SK-N-SH (cell line): Measurements from ENCODE around the gene CEP43. TPM values are rescaled to one million over a fixed set of nuclear protein-coding genes. Genes with fewer than 3 reads are reported as not detected.
A peak's percentile ranks its signal among the peaks of the same experiment; 100 is the strongest.

Source experiments
- CTCF ChIA-PET: fragments of 300-600, 350-600 bp; formaldehyde crosslinking; extraction: SDS; loops from one replicate; lab custom pipeline; 2021; lab: Yijun Ruan, JAX
- POLR2A ChIA-PET: fragments of 350-600 bp; sonication (Branson Sonifier 250); formaldehyde crosslinking; extraction: SDS; loops from one replicate; lab custom pipeline; 2020; ENCODE audit warnings: antibody characterized with exemption, inconsistent platforms; lab: Yijun Ruan, JAX
- DNase-seq: peaks from one replicate; pipeline ENCODE4 v3.0.0; 2012
- H2AFZ ChIP-seq: fragments of 200-600 bp; sonication (generic); 2 replicates; pipeline ENCODE4 v1.8.1; 2016; ENCODE audit warnings: antibody characterized with exemption, mild to moderate bottlenecking, low read depth
- H3F3A ChIP-seq: fragments of 200-600 bp; sonication (generic); replicated peaks from 2 replicates; pipeline ENCODE3; 2016; ENCODE audit warnings: antibody characterized with exemption, mild to moderate bottlenecking; ENCODE audit not compliant: insufficient read depth
- H3K27ac ChIP-seq, 2 experiments: fragments of 200-500 bp in 1 of 2; fragments of 200-600 bp in 1 of 2; sonication (Bioruptor generic) in 1 of 2; sonication (generic), shearing (Covaris generic) in 1 of 2; 2 replicates each; pipeline versions ENCODE4 v1.5.1 to v1.6.1; 2014 to 2016; ENCODE audit warnings: low read depth in 2 of 2, inconsistent platforms in 1 of 2, low read length in 1 of 2, mild to moderate bottlenecking in 1 of 2, mixed read lengths in 1 of 2
- H3K27me3 ChIP-seq: fragments of 200-600 bp; sonication (generic), shearing (Covaris generic); 2 replicates; pipeline ENCODE4 v1.6.1; 2016; ENCODE audit warnings: mixed run types; ENCODE audit not compliant: insufficient read depth
- H3K36me3 ChIP-seq, 2 experiments: fragments of 200-500 bp in 1 of 2; fragments of 200-600 bp in 1 of 2; sonication (Bioruptor generic) in 1 of 2; sonication (generic) in 1 of 2; replicated peaks in 1 of 2; 2 replicates each; pipeline versions ENCODE3 to v1.5.1; 2014 to 2016; ENCODE audit warnings: low read length in 1 of 2, mild to moderate bottlenecking in 1 of 2; ENCODE audit not compliant: insufficient read depth in 2 of 2, control insufficient read depth in 1 of 2
- H3K4me1 ChIP-seq, 2 experiments: fragments of 200-500 bp in 1 of 2; fragments of 200-600 bp in 1 of 2; sonication (Bioruptor generic) in 1 of 2; sonication (generic), shearing (Covaris generic) in 1 of 2; 2 replicates each; pipeline versions ENCODE4 v1.5.1 to v1.6.1; 2014 to 2016; ENCODE audit warnings: low read depth in 1 of 2, low read length in 1 of 2, mixed run types in 1 of 2; ENCODE audit not compliant: insufficient read depth in 2 of 2, control insufficient read depth in 1 of 2
- H3K4me2 ChIP-seq: fragments of 200-600 bp; sonication (generic), shearing (Covaris generic); 2 replicates; pipeline ENCODE4 v1.6.1; 2017; ENCODE audit warnings: mixed run types
- H3K4me3 ChIP-seq, 2 experiments: fragments of 200-500 bp in 1 of 2; fragments of 200-600 bp in 1 of 2; sonication (Bioruptor generic) in 1 of 2; sonication (generic), shearing (Covaris generic) in 1 of 2; 2 replicates each; pipeline versions ENCODE4 v1.5.1 to v1.8.1; 2014 to 2016; ENCODE audit warnings: low read depth in 2 of 2, inconsistent platforms in 1 of 2, low read length in 1 of 2, mild to moderate bottlenecking in 1 of 2, mixed read lengths in 1 of 2, moderate library complexity in 1 of 2
- H3K79me2 ChIP-seq: fragments of 200-600 bp; sonication (generic); 2 replicates; pipeline ENCODE4 v1.8.1; 2017; ENCODE audit warnings: mild to moderate bottlenecking; ENCODE audit not compliant: insufficient read depth
- H3K9ac ChIP-seq: fragments of 200-600 bp; sonication (generic); 2 replicates; pipeline ENCODE4 v1.6.1; 2017; ENCODE audit warnings: mixed run types
- H3K9me2 ChIP-seq: fragments of 200-600 bp; sonication (generic); 2 replicates; pipeline ENCODE4 v1.6.1; 2017; ENCODE audit warnings: mixed run types
- H3K9me3 ChIP-seq: fragments of 200-600 bp; sonication (generic); 2 replicates; pipeline ENCODE4 v1.6.1; 2017; ENCODE audit warnings: mixed run types, mild to moderate bottlenecking, moderate library complexity
- H4K20me1 ChIP-seq: fragments of 200-600 bp; sonication (generic); 2 replicates; pipeline ENCODE4 v1.6.1; 2017; ENCODE audit warnings: mild to moderate bottlenecking, mixed run types; ENCODE audit not compliant: insufficient read depth
- CTCF ChIP-seq: fragments of 200-600 bp; sonication (generic); IDR thresholded peaks from 2 replicates; pipeline ENCODE4 v1.6.1; 2017; ENCODE audit warnings: antibody characterized with exemption, mild to moderate bottlenecking, moderate library complexity
- ELF1 ChIP-seq: IDR thresholded peaks from 2 replicates; pipeline ENCODE4 v1.4.0; 2012
- EP300 ChIP-seq, 2 experiments: IDR thresholded peaks; 2 replicates each; pipeline versions ENCODE4 v1.4.0 to v1.6.1; 2012; ENCODE audit warnings: borderline replicate concordance in 1 of 2, low read depth in 1 of 2, low read length in 1 of 2
- EZH2phosphoT487 ChIP-seq: fragments of 200-600 bp; sonication (generic); IDR thresholded peaks from 2 replicates; pipeline ENCODE4 v1.6.1; 2017; ENCODE audit warnings: low read depth, mixed run types, mild to moderate bottlenecking, antibody characterized with exemption, moderate library complexity, borderline replicate concordance
- FOXM1 ChIP-seq: IDR thresholded peaks from 2 replicates; pipeline ENCODE4 v1.4.0; 2012; ENCODE audit warnings: low read depth, mild to moderate bottlenecking
- GABPA ChIP-seq: IDR thresholded peaks from 2 replicates; pipeline ENCODE4 v1.4.0; 2012; ENCODE audit warnings: low read depth, mild to moderate bottlenecking
- MEF2A ChIP-seq: IDR thresholded peaks from 2 replicates; pipeline ENCODE4 v1.4.0; 2012; ENCODE audit warnings: low read depth, borderline replicate concordance
- MXI1 ChIP-seq: IDR thresholded peaks from 2 replicates; pipeline ENCODE4 v1.6.1; 2012; ENCODE audit warnings: mild to moderate bottlenecking, low read depth, low read length, improper control_type of control experiment
- NFIC ChIP-seq: IDR thresholded peaks from 2 replicates; pipeline ENCODE4 v1.4.0; 2012; ENCODE audit warnings: borderline replicate concordance
- PBX3 ChIP-seq: IDR thresholded peaks from 2 replicates; pipeline ENCODE4; 2012
- POLR2AphosphoS5 ChIP-seq: IDR thresholded peaks from 2 replicates; pipeline ENCODE4 v1.6.1; 2012; ENCODE audit warnings: low read depth, low read length
- REST ChIP-seq: IDR thresholded peaks from 2 replicates; pipeline ENCODE4 v1.6.1; 2012; ENCODE audit warnings: mild to moderate bottlenecking, low read depth, low read length, moderate library complexity
- RXRA ChIP-seq: IDR thresholded peaks from 2 replicates; pipeline ENCODE4 v1.4.0; 2012; ENCODE audit warnings: low read depth, mild to moderate bottlenecking, borderline replicate concordance
- SIN3A ChIP-seq: IDR thresholded peaks from 2 replicates; pipeline ENCODE4 v1.6.1; 2012; ENCODE audit warnings: low read depth, mild to moderate bottlenecking, low read length, moderate library complexity, borderline replicate concordance
- SMC3 ChIP-seq: IDR thresholded peaks from 2 replicates; pipeline ENCODE4 v1.6.1; 2012; ENCODE audit warnings: low read depth, low read length, improper control_type of control experiment
- TCF12 ChIP-seq: IDR thresholded peaks from 2 replicates; pipeline ENCODE4 v1.4.0; 2012
- ZBTB33 ChIP-seq: IDR thresholded peaks from 2 replicates; pipeline ENCODE4 v1.4.0; 2012; ENCODE audit warnings: low read depth, borderline replicate concordance
- WGBS: methylation state at CpG from one replicate; pipeline ENCODE4 v1.1.6; 2017; ENCODE audit warnings: low lambda C conversion rate; 5-methylcytosine and 5-hydroxymethylcytosine counted together
- polyA plus RNA-seq, 3 experiments: library from polyadenylated mRNA; depleted of rRNA; stranded (reverse); fragments of >200 nt; gene quantifications; 2 replicates each; pipeline ENCODE4 v1.2.3, GENCODE V29; 2012

The CEP43 gene
- polyA plus RNA-seq, 1 of the 3 experiments (the other 2 are of a cell fraction): 7.5 TPM

GRCh38 chr6:166999145-166999883, at the start of gene CEP43 (continued):
- peak; percentile 25; the same call in 1 of the 2 replicates for TF ChIP-seq REST
- peak; percentile 54 for TF ChIP-seq MXI1
- no peak for TF ChIP-seq ZBTB33
- no peak for TF ChIP-seq CTCF
- no peak for TF ChIP-seq ELF1
- no peak; the same call in 1 of the 2 replicates for TF ChIP-seq TCF12
- TF ChIP-seq FOXM1: no peak

GRCh38 chr6:166949528-166950442, 49.4 kb upstream of the CEP43 start:
- H3K9ac ChIP-seq: no peak overlapping the region
- H3K4me1 ChIP-seq: no peaks in the 10 kb centered on the region; a peak in 1 of 4 replicates
- H3K27ac ChIP-seq: no peak overlapping the region
- peaks cover 0 to 22% of the 10 kb centered on the region in 2 experiments for H3K36me3 ChIP-seq
- no peaks in the 10 kb centered on the region for H4K20me1 ChIP-seq
- H3K9me3 ChIP-seq: no peaks in the 10 kb centered on the region
- H3F3A ChIP-seq: no peaks in the 10 kb centered on the region
- H3K4me3 ChIP-seq: no peak overlapping the region
- CTCF ChIA-PET: interaction anchor here (0.6 to 3.4 kb wide), 5 partner anchors 10 to 549 kb away, joined by 3 to 24 read pairs (median 7); no protein-coding TSS in a partner anchor
- no peak overlapping the region for H2AFZ ChIP-seq
- H3K4me2 ChIP-seq: no peak overlapping the region
- no peaks in the 10 kb centered on the region for H3K9me2 ChIP-seq
- 85% methylated on average over 8 of the region's 9 CpGs for WGBS
- H3K27me3 ChIP-seq: no peaks in the 10 kb centered on the region
- H3K79me2 ChIP-seq: no peaks in the 10 kb centered on the region
- no peak for DNase-seq
- POLR2A ChIA-PET: no interaction called here
- TF ChIP-seq NFIC (no peak), SIN3A (no peak), FOXM1 (no peak), EP300 (IDR thresholded peaks at IDR 0.05; ENCODE audit: borderline replicate concordance in 1 of 2, low read depth in 1 of 2, low read length in 1 of 2) (no peak), GABPA (no peak), RXRA (no peak), PBX3 (no peak), MEF2A (no peak), POLR2AphosphoS5 (no peak), SMC3 (no peak), EZH2phosphoT487 (no peak), ELF1 (no peak), CTCF (no peak), MXI1 (no peak)
